Measurements from ENCODE around the gene ILF3.

Gene ILF3

GRCh38 chr19:10688545-10689280 is 34.6 kb downstream of the ILF3 start:
- Histone ChIP-seq H3K36me3 (peaks cover 88% of the 10 kb centered on the region), H3K4me3 (ENCODE audit: low read depth in 1 of 2, low read length in 1 of 2) (no peak overlapping the region), H3K9me3 (no peaks in the 10 kb centered on the region), H3K27ac (no peak overlapping the region), H3K4me1 (ENCODE audit: control insufficient read depth in 1 of 2, insufficient read depth in 1 of 2, low read depth in 1 of 2, low read length in 1 of 2) (no peaks in the 10 kb centered on the region), H3K27me3 (no peaks in the 10 kb centered on the region)
- TF ChIP-seq CTCF (IDR thresholded peaks at IDR 0.05) = no peak

GRCh38 chr19:10690341-10690781 is 36.2 kb downstream of the ILF3 start:
- no peak for TF ChIP-seq CTCF (IDR thresholded peaks at IDR 0.05)
- no peaks in the 10 kb centered on the region for H3K9me3 ChIP-seq

GRCh38 chr19:10691178-10691881 is 37.2 kb downstream of the ILF3 start:
- TF ChIP-seq CTCF (IDR thresholded peaks at IDR 0.05) = no peak
- H3K36me3 ChIP-seq = peaks cover 65% of the 10 kb centered on the region

More at GRCh38 chr19:10690341-10690781, 36.2 kb downstream of the ILF3 start:
- peaks cover 8% of the 10 kb centered on the region for H3K27me3 ChIP-seq
- H3K36me3 ChIP-seq = peaks cover 72% of the 10 kb centered on the region
- H3K27ac ChIP-seq = no peak overlapping the region
- peaks cover 4 to 5% of the 10 kb centered on the region in 2 experiments for H3K4me1 ChIP-seq (ENCODE audit: control insufficient read depth in 1 of 2, insufficient read depth in 1 of 2, low read depth in 1 of 2, low read length in 1 of 2)
- H3K4me3 ChIP-seq (ENCODE audit: low read depth in 1 of 2, low read length in 1 of 2) = no peak overlapping the region

GRCh38 chr19:10691883-10692282 is 37.7 kb downstream of the ILF3 start:
- H3K36me3 ChIP-seq = peaks cover 59% of the 10 kb centered on the region
- peaks cover 11 to 14% of the 10 kb centered on the region in 2 experiments for H3K4me1 ChIP-seq (ENCODE audit: control insufficient read depth in 1 of 2, insufficient read depth in 1 of 2, low read depth in 1 of 2, low read length in 1 of 2)
- no peak for TF ChIP-seq CTCF (IDR thresholded peaks at IDR 0.05)
- H3K27ac ChIP-seq = no peak overlapping the region
- H3K9me3 ChIP-seq = no peaks in the 10 kb centered on the region
- no peak overlapping the region for H3K4me3 ChIP-seq (ENCODE audit: low read depth in 1 of 2, low read length in 1 of 2)
- peaks cover 23% of the 10 kb centered on the region for H3K27me3 ChIP-seq

More at GRCh38 chr19:10691178-10691881, 37.2 kb downstream of the ILF3 start:
- H3K9me3 ChIP-seq = no peaks in the 10 kb centered on the region
- peaks cover 17% of the 10 kb centered on the region for H3K27me3 ChIP-seq
- H3K4me3 ChIP-seq (ENCODE audit: low read depth in 1 of 2, low read length in 1 of 2) = no peak overlapping the region
- H3K27ac ChIP-seq = no peak overlapping the region
- H3K4me1 ChIP-seq (ENCODE audit: control insufficient read depth in 1 of 2, insufficient read depth in 1 of 2, low read depth in 1 of 2, low read length in 1 of 2) = peaks cover 11 to 14% of the 10 kb centered on the region in 2 experiments

GRCh38 chr19:10692673-10693264 is 38.6 kb downstream of the ILF3 start:
- peaks cover 50% of the 10 kb centered on the region for H3K36me3 ChIP-seq

More at GRCh38 chr19:10692673-10693264, 38.6 kb downstream of the ILF3 start:
- H3K27me3 ChIP-seq = peaks cover 31% of the 10 kb centered on the region
- no peak overlapping the region for H3K27ac ChIP-seq
- H3K9me3 ChIP-seq = no peaks in the 10 kb centered on the region
- TF ChIP-seq CTCF (IDR thresholded peaks at IDR 0.05) = no peak
- H3K4me1 ChIP-seq (ENCODE audit: control insufficient read depth in 1 of 2, insufficient read depth in 1 of 2, low read depth in 1 of 2, low read length in 1 of 2) = peaks cover 11 to 14% of the 10 kb centered on the region in 2 experiments
- no peak overlapping the region for H3K4me3 ChIP-seq (ENCODE audit: low read depth in 1 of 2, low read length in 1 of 2)

Data from neutrophil (primary cell).